Measurements from ENCODE around the gene CYP1A2. TPM values are rescaled to one million over a fixed set of nuclear protein-coding genes. Genes with fewer than 3 reads are reported as not detected.

The CYP1A2 gene
- total and polyA plus RNA-seq, 2 experiments from 2014 or later: not detected

GRCh38 chr15:74793135-74794028 lies 44.7 kb downstream of the CYP1A2 start:
- no peak overlapping the region for H3K9ac ChIP-seq
- WGBS, 2 experiments (ENCODE audit: low coverage in 1 of 2, low lambda C conversion rate in 2 of 2, missing lambda C conversion rate in 2 of 2): 76 to 87% methylated on average over 9 to 12 of the region's 12 CpGs
- no peak overlapping the region for H3K27ac ChIP-seq
- no peaks in the 10 kb centered on the region for H4K20me1 ChIP-seq (ENCODE audit: insufficient read depth)
- H3K4me2 ChIP-seq (ENCODE audit: unreplicated experiment): no peak overlapping the region
- H3K27me3 ChIP-seq (replicated peaks; ENCODE audit: insufficient read depth): no peaks in the 10 kb centered on the region
- peaks cover 14% of the 10 kb centered on the region for H3K4me1 ChIP-seq (ENCODE audit: insufficient read depth)
- H2AFZ ChIP-seq: no peak overlapping the region
- no peak overlapping the region for H3K4me3 ChIP-seq
- no peak for TF ChIP-seq EZH2 (IDR thresholded peaks at IDR 0.05; ENCODE audit: insufficient read depth, poor library complexity, severe bottlenecking)
- no peak for TF ChIP-seq EZH2phosphoT487 (IDR thresholded peaks at IDR 0.05; ENCODE audit: insufficient read depth, low read depth)
- H3K79me2 ChIP-seq (ENCODE audit: insufficient read depth): peaks cover 96% of the 10 kb centered on the region
- peaks cover 6% of the 10 kb centered on the region; the same call in 1 of the 2 replicates for H3F3A ChIP-seq (ENCODE audit: insufficient read depth)
- no peaks in the 10 kb centered on the region for H3K9me2 ChIP-seq (ENCODE audit: insufficient read depth)
- no peaks in the 10 kb centered on the region for H3K36me3 ChIP-seq (ENCODE audit: low read depth)
- no peaks in the 10 kb centered on the region for H3K9me3 ChIP-seq (ENCODE audit: low read depth)
- DNase-seq: no peak
- in situ Hi-C loops (cut with MboI): no loop called here

GRCh38 chr15:74794248-74794969 lies 45.8 kb downstream of the CYP1A2 start:
- no peaks in the 10 kb centered on the region for H4K20me1 ChIP-seq (ENCODE audit: insufficient read depth)

GRCh38 chr15:74794970-74795349 lies 46.3 kb downstream of the CYP1A2 start:
- in situ Hi-C loops (cut with MboI): no loop called here

More at GRCh38 chr15:74794248-74794969, 45.8 kb downstream of the CYP1A2 start:
- H3K9me3 ChIP-seq (ENCODE audit: low read depth): no peaks in the 10 kb centered on the region
- 96 to 97% methylated on average over 6 to 9 of the region's 9 CpGs for WGBS, 2 experiments (ENCODE audit: low coverage in 1 of 2, low lambda C conversion rate in 2 of 2, missing lambda C conversion rate in 2 of 2)
- H2AFZ ChIP-seq: no peak overlapping the region
- no peak overlapping the region for H3K9ac ChIP-seq
- DNase-seq: no peak
- no peaks in the 10 kb centered on the region for H3K36me3 ChIP-seq (ENCODE audit: low read depth)
- no peak overlapping the region for H3K27ac ChIP-seq
- in situ Hi-C loops (cut with MboI): no loop called here
- peaks cover 85% of the 10 kb centered on the region for H3K79me2 ChIP-seq (ENCODE audit: insufficient read depth)
- TF ChIP-seq EZH2phosphoT487 (IDR thresholded peaks at IDR 0.05; ENCODE audit: insufficient read depth, low read depth): no peak
- TF ChIP-seq EZH2 (IDR thresholded peaks at IDR 0.05; ENCODE audit: insufficient read depth, poor library complexity, severe bottlenecking): no peak
- H3K4me2 ChIP-seq (ENCODE audit: unreplicated experiment): no peak overlapping the region
- H3K9me2 ChIP-seq (ENCODE audit: insufficient read depth): no peaks in the 10 kb centered on the region
- no peaks in the 10 kb centered on the region for H3K27me3 ChIP-seq (replicated peaks; ENCODE audit: insufficient read depth)
- H3K4me1 ChIP-seq (ENCODE audit: insufficient read depth): peaks cover 14% of the 10 kb centered on the region
- H3K4me3 ChIP-seq: no peak overlapping the region
- peaks cover 6% of the 10 kb centered on the region; the same call in 1 of the 2 replicates for H3F3A ChIP-seq (ENCODE audit: insufficient read depth)

GRCh38 chr15:74795966-74796625 lies 47.5 kb downstream of the CYP1A2 start:
- Histone ChIP-seq H3K9me3 (ENCODE audit: low read depth) (no peaks in the 10 kb centered on the region), H3K4me1 (ENCODE audit: insufficient read depth) (peaks cover 1% of the 10 kb centered on the region; the same call in 1 of the 2 replicates), H3F3A (ENCODE audit: insufficient read depth) (peaks cover 5% of the 10 kb centered on the region; the same call in 1 of the 2 replicates), H3K79me2 (ENCODE audit: insufficient read depth) (peaks cover 70% of the 10 kb centered on the region), H3K4me2 (ENCODE audit: unreplicated experiment) (no peak overlapping the region), H4K20me1 (ENCODE audit: insufficient read depth) (no peaks in the 10 kb centered on the region), H3K9ac (no peak overlapping the region), H2AFZ (no peak overlapping the region), H3K27ac (no peak overlapping the region), H3K27me3 (replicated peaks; ENCODE audit: insufficient read depth) (no peaks in the 10 kb centered on the region), H3K9me2 (ENCODE audit: insufficient read depth) (no peaks in the 10 kb centered on the region), H3K4me3 (no peak overlapping the region), H3K36me3 (ENCODE audit: low read depth) (no peaks in the 10 kb centered on the region)
- DNase-seq: no peak
- TF ChIP-seq EZH2phosphoT487 (IDR thresholded peaks at IDR 0.05; ENCODE audit: insufficient read depth, low read depth) (no peak), EZH2 (IDR thresholded peaks at IDR 0.05; ENCODE audit: insufficient read depth, poor library complexity, severe bottlenecking) (no peak)
- 94 to 95% methylated on average over 14 of the region's 14 CpGs for WGBS, 2 experiments (ENCODE audit: low coverage in 1 of 2, low lambda C conversion rate in 2 of 2, missing lambda C conversion rate in 2 of 2)
- in situ Hi-C loops (cut with MboI): no loop called here

More at GRCh38 chr15:74794970-74795349, 46.3 kb downstream of the CYP1A2 start:
- no peak for DNase-seq
- Histone ChIP-seq H4K20me1 (ENCODE audit: insufficient read depth) (no peaks in the 10 kb centered on the region), H3K4me2 (ENCODE audit: unreplicated experiment) (no peak overlapping the region), H3K9me3 (ENCODE audit: low read depth) (no peaks in the 10 kb centered on the region), H3K4me3 (no peak overlapping the region), H3K4me1 (ENCODE audit: insufficient read depth) (peaks cover 13% of the 10 kb centered on the region), H3F3A (ENCODE audit: insufficient read depth) (peaks cover 6% of the 10 kb centered on the region; the same call in 1 of the 2 replicates), H3K27ac (no peak overlapping the region), H3K9ac (no peak overlapping the region), H2AFZ (no peak overlapping the region), H3K27me3 (replicated peaks; ENCODE audit: insufficient read depth) (no peaks in the 10 kb centered on the region), H3K79me2 (ENCODE audit: insufficient read depth) (peaks cover 80% of the 10 kb centered on the region), H3K36me3 (ENCODE audit: low read depth) (no peaks in the 10 kb centered on the region), H3K9me2 (ENCODE audit: insufficient read depth) (no peaks in the 10 kb centered on the region)
- 90 to 96% methylated on average over 9 of the region's 9 CpGs for WGBS, 2 experiments (ENCODE audit: low coverage in 1 of 2, low lambda C conversion rate in 2 of 2, missing lambda C conversion rate in 2 of 2)
- no peak for TF ChIP-seq EZH2 (IDR thresholded peaks at IDR 0.05; ENCODE audit: insufficient read depth, poor library complexity, severe bottlenecking)
- TF ChIP-seq EZH2phosphoT487 (IDR thresholded peaks at IDR 0.05; ENCODE audit: insufficient read depth, low read depth): no peak

Measured in GM23248 (cell line).